Parathyroid adenoma (tissue), 2 donors: ENCODE results near the gene CD33.

Source experiments
- H2AFZ ChIP-seq: fragments of 300-600 bp; sonication (generic); one replicate; pipeline ENCODE4 v1.7.0; 2017; ENCODE audit warnings: antibody characterized with exemption, mild to moderate bottlenecking
- H3K27ac ChIP-seq: fragments of 300-600 bp; sonication (generic); one replicate; pipeline ENCODE4 v1.7.0; 2017
- H3K27me3 ChIP-seq: fragments of 300-600 bp; sonication (generic); one replicate; pipeline ENCODE4 v1.7.0; 2017; ENCODE audit warnings: low read length; ENCODE audit not compliant: control insufficient read depth, insufficient read depth
- H3K36me3 ChIP-seq: fragments of 300-600 bp; sonication (generic); one replicate; pipeline ENCODE4 v1.7.0; 2017; ENCODE audit warnings: low read length; ENCODE audit not compliant: control insufficient read depth, insufficient read depth
- H3K4me1 ChIP-seq: fragments of 300-600 bp; sonication (generic); one replicate; pipeline ENCODE4 v1.7.0; 2017; ENCODE audit warnings: control low read depth
- H3K4me2 ChIP-seq: fragments of 300-600 bp; sonication (generic); one replicate; pipeline ENCODE4 v1.7.0; 2017; ENCODE audit warnings: low read length
- H3K4me3 ChIP-seq: fragments of 300-600 bp; sonication (generic); one replicate; pipeline ENCODE4 v1.7.0; 2017; ENCODE audit warnings: low read depth, low read length
- H3K79me2 ChIP-seq: fragments of 300-600 bp; sonication (generic); one replicate; pipeline ENCODE4 v1.7.0; 2017; ENCODE audit warnings: control low read depth
- H3K9ac ChIP-seq: fragments of 300-600 bp; sonication (generic); one replicate; pipeline ENCODE4 v1.7.0; 2017; ENCODE audit warnings: mild to moderate bottlenecking
- H3K9me3 ChIP-seq: fragments of 300-600 bp; sonication (generic); one replicate; pipeline ENCODE4 v1.7.0; 2017; ENCODE audit warnings: low read length; ENCODE audit not compliant: control insufficient read depth
- CTCF ChIP-seq: fragments of 300-600 bp; sonication (generic); IDR thresholded peaks from one replicate; pipeline ENCODE4 v1.7.0; 2017; ENCODE audit warnings: antibody characterized with exemption, mild to moderate bottlenecking
- donor health status: primary hyperparathyroidism.

CD33 gene

GRCh38 chr19:51274049-51274770 lies 49.3 kb downstream of the CD33 start:
- Histone ChIP-seq H3K4me3 (no peak overlapping the region), H3K9ac (no peak overlapping the region), H3K4me1 (peaks cover 9% of the 10 kb centered on the region), H3K36me3 (no peaks in the 10 kb centered on the region), H2AFZ (peak overlapping the region; percentile 58), H3K27ac (no peak overlapping the region), H3K27me3 (no peaks in the 10 kb centered on the region), H3K9me3 (no peaks in the 10 kb centered on the region), H3K4me2 (no peak overlapping the region), H3K79me2 (no peaks in the 10 kb centered on the region)
- no peak for TF ChIP-seq CTCF

- Histone ChIP-seq H3K9ac (no peak overlapping the region), H3K36me3 (no peaks in the 10 kb centered on the region)
- no peak for TF ChIP-seq CTCF
These were observed 52.2 kb downstream of the CD33 start for GRCh38 chr19:51277112-51277511.

GRCh38 chr19:51282335-51282734 lies 57.5 kb downstream of the CD33 start:
- TF ChIP-seq CTCF: no peak
- Histone ChIP-seq H3K27me3 (no peaks in the 10 kb centered on the region), H3K27ac (no peak overlapping the region), H3K4me3 (no peak overlapping the region), H3K4me2 (no peak overlapping the region), H3K79me2 (no peaks in the 10 kb centered on the region), H3K4me1 (peaks cover 3% of the 10 kb centered on the region), H2AFZ (no peak overlapping the region), H3K9me3 (no peaks in the 10 kb centered on the region), H3K36me3 (no peaks in the 10 kb centered on the region), H3K9ac (no peak overlapping the region)

More at GRCh38 chr19:51277112-51277511, 52.2 kb downstream of the CD33 start:
- Histone ChIP-seq H3K4me3 (no peak overlapping the region), H3K79me2 (no peaks in the 10 kb centered on the region), H3K9me3 (no peaks in the 10 kb centered on the region), H2AFZ (no peak overlapping the region), H3K4me2 (no peak overlapping the region), H3K27ac (no peak overlapping the region), H3K27me3 (no peaks in the 10 kb centered on the region), H3K4me1 (peaks cover 9% of the 10 kb centered on the region)

- Histone ChIP-seq H3K4me1 (no peaks in the 10 kb centered on the region), H3K36me3 (no peaks in the 10 kb centered on the region), H3K79me2 (no peaks in the 10 kb centered on the region), H3K4me2 (no peak overlapping the region), H3K27me3 (no peaks in the 10 kb centered on the region), H3K9me3 (no peaks in the 10 kb centered on the region), H3K4me3 (no peak overlapping the region), H3K9ac (no peak overlapping the region), H3K27ac (no peak overlapping the region), H2AFZ (no peak overlapping the region)
- TF ChIP-seq CTCF: no peak
These were observed 60.8 kb downstream of the CD33 start for GRCh38 chr19:51285682-51286081.
